ENCODE results near the gene GDAP2.
"Not testable (repeated sequence)": the region's sequence is repeated elsewhere in the genome, so short reads cannot be mapped to it uniquely, and the experiment has no call there.

The GDAP2 gene

GRCh38 chr1:117846674-117847425 lies 82.6 kb downstream of the GDAP2 start:
- Mint-ChIP-seq H3K36me3 (ENCODE audit: insufficient read depth) (peaks cover 4% of the 10 kb centered on the region), H3K4me3 (no peak overlapping the region), H3K4me1 (no peaks in the 10 kb centered on the region), H3K27me3 (no peaks in the 10 kb centered on the region), H3K9me3 (peaks cover 17% of the 10 kb centered on the region), H3K27ac (ENCODE audit: low read depth) (no peak overlapping the region)
- no peak for DNase-seq (ENCODE audit: low spot score in 2 of 2)
- no peak for ATAC-seq (replicated peaks; ENCODE audit: extremely low read depth, poor library complexity, severe bottlenecking)

- not testable (repeated sequence) for DNase-seq (ENCODE audit: low spot score in 2 of 2); H3K27ac Mint-ChIP-seq (ENCODE audit: low read depth); H3K27me3 Mint-ChIP-seq; H3K36me3 Mint-ChIP-seq (ENCODE audit: insufficient read depth); H3K4me1 Mint-ChIP-seq; ATAC-seq (replicated peaks; ENCODE audit: extremely low read depth, poor library complexity, severe bottlenecking); H3K4me3 Mint-ChIP-seq
- H3K9me3 Mint-ChIP-seq, result peaks cover 17% of the 10 kb centered on the region
Observed at GRCh38 chr1:117844478-117844877, 84.9 kb downstream of the GDAP2 start.

GRCh38 chr1:117843791-117844190 lies 85.6 kb downstream of the GDAP2 start:
- ATAC-seq (replicated peaks; ENCODE audit: extremely low read depth, poor library complexity, severe bottlenecking) (no peak), DNase-seq (ENCODE audit: low spot score in 2 of 2) (no peak)
- H3K4me1 Mint-ChIP-seq, result no peaks in the 10 kb centered on the region
- H3K4me3 Mint-ChIP-seq, result no peak overlapping the region
- peaks cover 17% of the 10 kb centered on the region for H3K9me3 Mint-ChIP-seq
- H3K27me3 Mint-ChIP-seq, result no peaks in the 10 kb centered on the region
- peaks cover 6% of the 10 kb centered on the region for H3K36me3 Mint-ChIP-seq (ENCODE audit: insufficient read depth)
- no peak overlapping the region for H3K27ac Mint-ChIP-seq (ENCODE audit: low read depth)

- no peak for DNase-seq (ENCODE audit: low spot score in 2 of 2)
- no peak overlapping the region for H3K27ac Mint-ChIP-seq (ENCODE audit: low read depth)
Observed at GRCh38 chr1:117842408-117843170, 86.8 kb downstream of the GDAP2 start.

GRCh38 chr1:117841117-117841650 lies 88.2 kb downstream of the GDAP2 start:
- ATAC-seq (replicated peaks; ENCODE audit: extremely low read depth, poor library complexity, severe bottlenecking), result no peak
- peaks cover 23% of the 10 kb centered on the region for H3K9me3 Mint-ChIP-seq
- no peak overlapping the region for H3K27ac Mint-ChIP-seq (ENCODE audit: low read depth)
- no peaks in the 10 kb centered on the region for H3K4me1 Mint-ChIP-seq
- no peaks in the 10 kb centered on the region for H3K27me3 Mint-ChIP-seq
- no peak for DNase-seq (ENCODE audit: low spot score in 2 of 2)
- H3K36me3 Mint-ChIP-seq (ENCODE audit: insufficient read depth), result peaks cover 6% of the 10 kb centered on the region
- H3K4me3 Mint-ChIP-seq, result no peak overlapping the region

More at GRCh38 chr1:117842408-117843170, 86.8 kb downstream of the GDAP2 start:
- Mint-ChIP-seq H3K4me1 (no peaks in the 10 kb centered on the region), H3K27me3 (no peaks in the 10 kb centered on the region), H3K4me3 (no peak overlapping the region), H3K36me3 (ENCODE audit: insufficient read depth) (peaks cover 6% of the 10 kb centered on the region), H3K9me3 (peaks cover 23% of the 10 kb centered on the region)
- no peak for ATAC-seq (replicated peaks; ENCODE audit: extremely low read depth, poor library complexity, severe bottlenecking)

GRCh38 chr1:117838911-117839310 lies 90.5 kb downstream of the GDAP2 start:
- H3K36me3 Mint-ChIP-seq (ENCODE audit: insufficient read depth), result peaks cover 6% of the 10 kb centered on the region
- peaks cover 11% of the 10 kb centered on the region for H3K9me3 Mint-ChIP-seq
- ATAC-seq (replicated peaks; ENCODE audit: extremely low read depth, poor library complexity, severe bottlenecking) (no peak), DNase-seq (ENCODE audit: low spot score in 2 of 2) (no peak)
- no peaks in the 10 kb centered on the region for H3K4me1 Mint-ChIP-seq
- no peak overlapping the region for H3K4me3 Mint-ChIP-seq
- H3K27ac Mint-ChIP-seq (ENCODE audit: low read depth), result no peak overlapping the region
- H3K27me3 Mint-ChIP-seq, result no peaks in the 10 kb centered on the region

- ATAC-seq (replicated peaks; ENCODE audit: extremely low read depth, poor library complexity, severe bottlenecking) (no peak), DNase-seq (ENCODE audit: low spot score in 2 of 2) (no peak)
- Mint-ChIP-seq H3K36me3 (ENCODE audit: insufficient read depth) (peaks cover 2% of the 10 kb centered on the region), H3K4me1 (no peaks in the 10 kb centered on the region), H3K27me3 (peaks cover 8% of the 10 kb centered on the region), H3K9me3 (peaks cover 5% of the 10 kb centered on the region), H3K27ac (ENCODE audit: low read depth) (no peak overlapping the region), H3K4me3 (no peak overlapping the region)
Observed at GRCh38 chr1:117836069-117836468, 93.4 kb downstream of the GDAP2 start.

GRCh38 chr1:117834416-117834815 lies 95.0 kb downstream of the GDAP2 start:
- Mint-ChIP-seq H3K4me3 (no peak overlapping the region), H3K9me3 (peaks cover 5% of the 10 kb centered on the region), H3K27ac (ENCODE audit: low read depth) (no peak overlapping the region), H3K36me3 (ENCODE audit: insufficient read depth) (no peaks in the 10 kb centered on the region), H3K4me1 (no peaks in the 10 kb centered on the region), H3K27me3 (peaks cover 8% of the 10 kb centered on the region)
- ATAC-seq (replicated peaks; ENCODE audit: extremely low read depth, poor library complexity, severe bottlenecking) (no peak), DNase-seq (ENCODE audit: low spot score in 2 of 2) (no peak)

GRCh38 chr1:117832453-117832852 lies 97.0 kb downstream of the GDAP2 start:
- DNase-seq (ENCODE audit: low spot score in 2 of 2), result no peak
- Mint-ChIP-seq H3K36me3 (ENCODE audit: insufficient read depth) (no peaks in the 10 kb centered on the region), H3K4me3 (no peak overlapping the region), H3K4me1 (no peaks in the 10 kb centered on the region), H3K9me3 (no peaks in the 10 kb centered on the region), H3K27me3 (peaks cover 19% of the 10 kb centered on the region), H3K27ac (ENCODE audit: low read depth) (no peak overlapping the region)
- ATAC-seq (replicated peaks; ENCODE audit: extremely low read depth, poor library complexity, severe bottlenecking), result no peak

GRCh38 chr1:117830222-117830621 lies 99.2 kb downstream of the GDAP2 start:
- H3K27ac Mint-ChIP-seq (ENCODE audit: low read depth), result no peak overlapping the region
- no peaks in the 10 kb centered on the region for H3K9me3 Mint-ChIP-seq
- H3K27me3 Mint-ChIP-seq, result peaks cover 29% of the 10 kb centered on the region
- H3K36me3 Mint-ChIP-seq (ENCODE audit: insufficient read depth), result no peaks in the 10 kb centered on the region
- DNase-seq (ENCODE audit: low spot score in 2 of 2), result no peak
- no peak for ATAC-seq (replicated peaks; ENCODE audit: extremely low read depth, poor library complexity, severe bottlenecking)
- no peak overlapping the region for H3K4me3 Mint-ChIP-seq
- H3K4me1 Mint-ChIP-seq, result no peaks in the 10 kb centered on the region

GRCh38 chr1:117828201-117828600 lies 101.2 kb downstream of the GDAP2 start:
- Mint-ChIP-seq H3K27me3 (peaks cover 43% of the 10 kb centered on the region), H3K36me3 (ENCODE audit: insufficient read depth) (no peaks in the 10 kb centered on the region), H3K27ac (ENCODE audit: low read depth) (no peak overlapping the region), H3K4me3 (no peak overlapping the region), H3K4me1 (no peaks in the 10 kb centered on the region), H3K9me3 (no peaks in the 10 kb centered on the region)
- no peak for DNase-seq (ENCODE audit: low spot score in 2 of 2)
- no peak for ATAC-seq (replicated peaks; ENCODE audit: extremely low read depth, poor library complexity, severe bottlenecking)

- Mint-ChIP-seq H3K9me3 (no peaks in the 10 kb centered on the region), H3K27me3 (peaks cover 34% of the 10 kb centered on the region), H3K27ac (ENCODE audit: low read depth) (no peak overlapping the region), H3K36me3 (ENCODE audit: insufficient read depth) (no peaks in the 10 kb centered on the region), H3K4me1 (no peaks in the 10 kb centered on the region), H3K4me3 (no peak overlapping the region)
- DNase-seq (ENCODE audit: low spot score in 2 of 2), result no peak
- no peak for ATAC-seq (replicated peaks; ENCODE audit: extremely low read depth, poor library complexity, severe bottlenecking)
Observed at GRCh38 chr1:117826540-117827078, 102.8 kb downstream of the GDAP2 start.
